HCT116 (cell line): ENCODE measurements around the gene AQP5. TPM values are rescaled to one million over a fixed set of nuclear protein-coding genes. Genes with fewer than 3 reads are reported as not detected.

Source experiments
- ATAC-seq: fragments of 200-7000 bp; cut with Tn5 transposase; 2 replicates; pipeline ENCODE4 v1.9.1; 2020; ENCODE audit warnings: mild to moderate bottlenecking, moderate library complexity
- BruUV-seq: library from RNA; stranded (reverse); fragments of 400-500 nt; replicated peaks from 2 replicates; lab custom pipeline; 2021; lab: Mats Ljungman, UMichigan
- CTCF ChIA-PET: fragments of 300-600 bp; sonication (Branson Sonifier 250); formaldehyde crosslinking; loops from one replicate; lab custom pipeline; 2021; ENCODE audit warnings: antibody characterized with exemption; lab: Charles Lee
- POLR2A ChIA-PET: fragments of 300-600, 350-600 bp; sonication (Branson Sonifier 250); formaldehyde crosslinking; loops from one replicate; lab custom pipeline; 2021; ENCODE audit warnings: antibody characterized with exemption; lab: Charles Lee
- RAD21 ChIA-PET, 2 experiments: fragments of 300-600 bp; sonication (Branson Sonifier 250); formaldehyde crosslinking; loops; one replicate each; lab custom pipeline; 2023; ENCODE audit warnings: low total read pairs in 2 of 2; ENCODE audit not compliant: uncharacterized antibody in 2 of 2, unreplicated experiment in 2 of 2, low non-redundant PET in 1 of 2; lab: Charles Lee
- DNase-seq: peaks from one replicate; pipeline ENCODE4 v3.0.0-alpha.2; 2010; ENCODE audit warnings: low read depth, low spot score
- H2AFZ ChIP-seq: fragments of 200-600 bp; shearing (Covaris generic), sonication (generic); 2 replicates; pipeline ENCODE4 v1.6.1; 2017; ENCODE audit warnings: low read depth, mixed run types, mixed read lengths, antibody characterized with exemption, low read length; ENCODE audit not compliant: poor library complexity, severe bottlenecking
- H3K27ac ChIP-seq: 2 replicates; pipeline ENCODE4 v1.5.1; 2012; ENCODE audit warnings: low read depth, low read length
- H3K27me3 ChIP-seq: fragments of 200-600 bp; sonication (generic); 2 replicates; pipeline ENCODE4 v1.6.1; 2016; ENCODE audit warnings: mixed run types, low read length, mixed read lengths; ENCODE audit not compliant: insufficient read depth
- H3K36me3 ChIP-seq, 2 experiments: fragments of 200-500 bp in 1 of 2; fragments of 200-600 bp in 1 of 2; sonication (Bioruptor generic) in 1 of 2; sonication (generic) in 1 of 2; 2 replicates each; pipeline versions ENCODE4 v1.5.1 to v1.6.1; 2014 to 2016; ENCODE audit warnings: low read length in 2 of 2, inconsistent platforms in 1 of 2, mixed read lengths in 1 of 2, mixed run types in 1 of 2; ENCODE audit not compliant: insufficient read depth in 2 of 2, control insufficient read depth in 1 of 2
- H3K4me1 ChIP-seq, 2 experiments: fragments of 200-600 bp in 1 of 2; sonication (generic) in 1 of 2; 2 replicates each; pipeline versions ENCODE4 v1.5.1 to v1.6.1; 2012 to 2017; ENCODE audit warnings: low read length in 2 of 2, inconsistent platforms in 1 of 2, mild to moderate bottlenecking in 1 of 2, mixed read lengths in 1 of 2, mixed run types in 1 of 2, moderate library complexity in 1 of 2; ENCODE audit not compliant: insufficient read depth in 2 of 2, control insufficient read depth in 1 of 2
- H3K4me2 ChIP-seq: fragments of 200-600 bp; sonication (generic); 2 replicates; pipeline ENCODE4 v1.6.1; 2017; ENCODE audit warnings: mixed run types, low read length, mixed read lengths
- H3K4me3 ChIP-seq, 2 experiments: fragments of 200-600 bp in 1 of 2; sonication (generic) in 1 of 2; replicated peaks in 1 of 2; 2 replicates each; pipeline ENCODE4 v1.5.1; 2011 to 2016; ENCODE audit warnings: low read length in 2 of 2, control low read depth in 1 of 2, low read depth in 1 of 2, mild to moderate bottlenecking in 1 of 2, mixed read lengths in 1 of 2, mixed run types in 1 of 2
- H3K79me2 ChIP-seq: fragments of 200-600 bp; sonication (generic); 2 replicates; pipeline ENCODE4 v1.6.1; 2017; ENCODE audit warnings: mild to moderate bottlenecking, mixed run types, low read length, moderate library complexity, mixed read lengths; ENCODE audit not compliant: insufficient read depth
- H3K9ac ChIP-seq: fragments of 200-600 bp; sonication (generic); 2 replicates; pipeline ENCODE4 v1.6.1; 2016; ENCODE audit warnings: low read length, mixed read lengths
- H3K9me2 ChIP-seq: fragments of 200-600 bp; sonication (generic), shearing (Covaris generic); 2 replicates; pipeline ENCODE4 v1.6.1; 2017; ENCODE audit warnings: mixed run types, mild to moderate bottlenecking, moderate library complexity; ENCODE audit not compliant: insufficient read depth
- H3K9me3 ChIP-seq, 2 experiments: fragments of 200-500 bp in 1 of 2; fragments of 200-600 bp in 1 of 2; sonication (Bioruptor generic) in 1 of 2; sonication (generic) in 1 of 2; 2 replicates each; pipeline ENCODE4 v1.6.1; 2014 to 2017; ENCODE audit warnings: low read length in 2 of 2, mixed read lengths in 2 of 2, inconsistent platforms in 1 of 2, low read depth in 1 of 2, mild to moderate bottlenecking in 1 of 2, mixed run types in 1 of 2, moderate library complexity in 1 of 2; ENCODE audit not compliant: control insufficient read depth in 1 of 2, insufficient read depth in 1 of 2
- H4K20me1 ChIP-seq: fragments of 200-600 bp; sonication (generic), shearing (Covaris generic); 2 replicates; pipeline ENCODE4 v1.6.1; 2017; ENCODE audit warnings: mixed run types, mild to moderate bottlenecking, moderate library complexity; ENCODE audit not compliant: insufficient read depth
- CBX3 ChIP-seq: IDR thresholded peaks from 2 replicates; pipeline ENCODE4 v1.6.1; 2012; ENCODE audit warnings: low read depth
- CEBPB ChIP-seq: IDR thresholded peaks from 2 replicates; pipeline ENCODE4 v1.6.1; 2012; ENCODE audit warnings: low read depth
- ELF1 ChIP-seq: IDR thresholded peaks from 2 replicates; pipeline ENCODE4 v1.6.1; 2012; ENCODE audit warnings: low read depth, borderline replicate concordance
- FOSL1 ChIP-seq: IDR thresholded peaks from 2 replicates; pipeline ENCODE4 v1.6.1; 2012; ENCODE audit warnings: low read depth
- JUND ChIP-seq: IDR thresholded peaks from 2 replicates; pipeline ENCODE4 v1.6.1; 2012
- MAX ChIP-seq: IDR thresholded peaks from 2 replicates; pipeline ENCODE4 v1.6.1; 2012
- RAD21 ChIP-seq: IDR thresholded peaks from 2 replicates; pipeline ENCODE4 v1.6.1; 2012; ENCODE audit warnings: low read depth, mild to moderate bottlenecking
- REST ChIP-seq: IDR thresholded peaks from 2 replicates; pipeline ENCODE4 v1.6.1; 2012; ENCODE audit warnings: low read depth
- SIN3A ChIP-seq: IDR thresholded peaks from 2 replicates; pipeline ENCODE4 v1.6.1; 2012; ENCODE audit warnings: low read depth
- YY1 ChIP-seq: IDR thresholded peaks from 2 replicates; pipeline ENCODE4 v1.6.1; 2011; ENCODE audit warnings: low read length, low read depth, moderate library complexity, mild to moderate bottlenecking; ENCODE audit not compliant: insufficient replicate concordance; ENCODE audit errors: extremely low read depth
- ZBTB33 ChIP-seq: IDR thresholded peaks from 2 replicates; pipeline ENCODE4 v1.6.1; 2011; ENCODE audit warnings: mild to moderate bottlenecking, low read length, moderate library complexity; ENCODE audit not compliant: insufficient replicate concordance; ENCODE audit errors: extremely low read depth
- ZFX ChIP-seq: fragments of 450-650 bp; IDR thresholded peaks from 2 replicates; pipeline ENCODE4 v1.6.1; 2017
- ZNF274 ChIP-seq: fragments of 200-500 bp; sonication (Bioruptor generic); IDR thresholded peaks from 2 replicates; pipeline ENCODE4 v1.6.1; 2014; ENCODE audit warnings: mild to moderate bottlenecking, low read depth, low read length, inconsistent platforms
- intact Hi-C: fragments of 100-400 bp; cut with micrococcal nuclease; formaldehyde crosslinking; loops from 2 replicates; pipeline ENCODE4 v1.10.0; 2022
- total RNA-seq: library from RNA; stranded (reverse); gene quantifications from one replicate; pipeline ENCODE4 v1.2.1, GENCODE V29; 2021; ENCODE audit not compliant: unreplicated experiment

The AQP5 gene
- total RNA-seq, 1 experiment from 2014 or later = not detected

- Histone ChIP-seq H3K4me1 (no peaks in the 10 kb centered on the region; a peak in 1 of 4 replicates), H3K27me3 (no peaks in the 10 kb centered on the region), H3K9ac (no peak overlapping the region), H3K4me3 (no peak overlapping the region), H3K9me2 (no peaks in the 10 kb centered on the region), H3K79me2 (no peaks in the 10 kb centered on the region), H3K36me3 (no peaks in the 10 kb centered on the region), H3K9me3 (no peaks in the 10 kb centered on the region), H4K20me1 (no peaks in the 10 kb centered on the region), H2AFZ (no peak overlapping the region), H3K4me2 (no peak overlapping the region), H3K27ac (no peak overlapping the region)
- DNase-seq (no peak), ATAC-seq (no peak)
- BruUV-seq = no TSS peak
- TF ChIP-seq ELF1 (no peak), YY1 (no peak), MAX (no peak), ZBTB33 (no peak), JUND (no peak), RAD21 (no peak), CEBPB (no peak), CBX3 (no peak), FOSL1 (no peak), SIN3A (no peak), REST (no peak), ZNF274 (no peak), ZFX (no peak)
- POLR2A ChIA-PET = no interaction called here
- intact Hi-C loops = no loop called here
- RAD21 ChIA-PET = no interaction called here
- CTCF ChIA-PET = interaction anchor here (8.3 kb wide), 1 partner anchor 11 kb away, joined by 44 read pairs; no protein-coding TSS in a partner anchor
These were observed 27.2 kb upstream of the AQP5 start for GRCh38 chr12:49934505-49934904.
